NCI-H1092 (cell line): Measurements from ENCODE around the gene ATAD3B.
"Not testable (repeated sequence)": the region's sequence is repeated elsewhere in the genome, so short reads cannot be mapped to it uniquely, and the experiment has no call there.

Experiments
- DNase-seq: peaks from one replicate; lab custom pipeline; 2025; lab: John Stamatoyannopoulos, UW

The ATAD3B gene

GRCh38 chr1:1471389-1472052 is at the start of gene ATAD3B:
TSS of gene ATAD3B (plus strand) at chr1:1471765. CDS start at chr1:1471885, 120 bp downstream.
- peak; percentile 81 for DNase-seq

- DNase-seq, result no peak
Measured at GRCh38 chr1:1421907-1422464, 49.6 kb upstream of the ATAD3B start.

GRCh38 chr1:1422465-1423244 is 48.9 kb upstream of the ATAD3B start:
- no peak for DNase-seq

- no peak for DNase-seq
Measured at GRCh38 chr1:1423245-1423597, 48.3 kb upstream of the ATAD3B start.

GRCh38 chr1:1424707-1425106 is 46.9 kb upstream of the ATAD3B start:
- DNase-seq, result no peak

- DNase-seq, result no peak
Measured at GRCh38 chr1:1425426-1425752, 46.2 kb upstream of the ATAD3B start.

GRCh38 chr1:1425753-1426495 is 45.6 kb upstream of the ATAD3B start:
- no peak for DNase-seq

- DNase-seq, result no peak
Measured at GRCh38 chr1:1426496-1427105, 45.0 kb upstream of the ATAD3B start.

- no peak for DNase-seq
Measured at GRCh38 chr1:1427106-1427819, 44.3 kb upstream of the ATAD3B start.

- DNase-seq, result no peak
Measured at GRCh38 chr1:1427820-1428148, 43.8 kb upstream of the ATAD3B start.

GRCh38 chr1:1428174-1428573 is 43.4 kb upstream of the ATAD3B start:
- DNase-seq, result no peak

- DNase-seq, result not testable (repeated sequence)
Measured at GRCh38 chr1:1428967-1429366, 42.6 kb upstream of the ATAD3B start.

- DNase-seq, result no peak
Measured at GRCh38 chr1:1429671-1430073, 41.9 kb upstream of the ATAD3B start.

- peak; percentile 38 for DNase-seq
Measured at GRCh38 chr1:1430114-1430982, 41.2 kb upstream of the ATAD3B start.

GRCh38 chr1:1430992-1431844 is 40.3 kb upstream of the ATAD3B start:
- no peak for DNase-seq

- DNase-seq, result no peak
Measured at GRCh38 chr1:1431845-1432273, 39.7 kb upstream of the ATAD3B start.

- DNase-seq, result no peak
Measured at GRCh38 chr1:1432274-1432950, 39.2 kb upstream of the ATAD3B start.

GRCh38 chr1:1432951-1433803 is 38.4 kb upstream of the ATAD3B start:
- DNase-seq, result no peak
